Muscle layer of colon (tissue), 2 donors: ENCODE data around the gene CHRM1.

Source experiments
- H3K27ac ChIP-seq: one replicate; pipeline ENCODE4 v1.7.0; 2013; ENCODE audit warnings: low read depth, mild to moderate bottlenecking, low read length, moderate library complexity
- H3K27me3 ChIP-seq, 2 donors: one replicate each; pipeline ENCODE4 v1.7.0; 2013; ENCODE audit warnings: low read length in 2 of 2, mild to moderate bottlenecking in 2 of 2; ENCODE audit not compliant: insufficient read depth in 2 of 2, control insufficient read depth in 1 of 2
- H3K36me3 ChIP-seq: one replicate; pipeline ENCODE4 v1.7.0; 2013; ENCODE audit warnings: mild to moderate bottlenecking, low read length; ENCODE audit not compliant: insufficient read depth
- H3K4me1 ChIP-seq: one replicate; pipeline ENCODE4 v1.7.0; 2013; ENCODE audit warnings: mild to moderate bottlenecking, low read length; ENCODE audit not compliant: insufficient read depth
- H3K4me3 ChIP-seq, 2 donors: one replicate each; pipeline ENCODE4 v1.7.0; 2013; ENCODE audit warnings: low read length in 2 of 2, low read depth in 1 of 2, mild to moderate bottlenecking in 1 of 2, moderate library complexity in 1 of 2
- H3K9ac ChIP-seq: one replicate; pipeline ENCODE4 v1.7.0; 2013; ENCODE audit warnings: low read length
- H3K9me3 ChIP-seq: one replicate; pipeline ENCODE4 v1.7.0; 2013; ENCODE audit warnings: mild to moderate bottlenecking, low read length
- donor health status: abdominal sarcoma.
- donor health status: Adenocarcinoma of cecum.

Gene CHRM1

GRCh38 chr11:62895501-62895900 lies 25.7 kb downstream of the CHRM1 start:
- Histone ChIP-seq H3K27ac (no peak overlapping the region), H3K27me3 (no peaks in the 10 kb centered on the region), H3K4me3 (no peak overlapping the region), H3K36me3 (no peaks in the 10 kb centered on the region), H3K9me3 (no peaks in the 10 kb centered on the region), H3K9ac (no peak overlapping the region), H3K4me1 (no peaks in the 10 kb centered on the region)

DNA sequence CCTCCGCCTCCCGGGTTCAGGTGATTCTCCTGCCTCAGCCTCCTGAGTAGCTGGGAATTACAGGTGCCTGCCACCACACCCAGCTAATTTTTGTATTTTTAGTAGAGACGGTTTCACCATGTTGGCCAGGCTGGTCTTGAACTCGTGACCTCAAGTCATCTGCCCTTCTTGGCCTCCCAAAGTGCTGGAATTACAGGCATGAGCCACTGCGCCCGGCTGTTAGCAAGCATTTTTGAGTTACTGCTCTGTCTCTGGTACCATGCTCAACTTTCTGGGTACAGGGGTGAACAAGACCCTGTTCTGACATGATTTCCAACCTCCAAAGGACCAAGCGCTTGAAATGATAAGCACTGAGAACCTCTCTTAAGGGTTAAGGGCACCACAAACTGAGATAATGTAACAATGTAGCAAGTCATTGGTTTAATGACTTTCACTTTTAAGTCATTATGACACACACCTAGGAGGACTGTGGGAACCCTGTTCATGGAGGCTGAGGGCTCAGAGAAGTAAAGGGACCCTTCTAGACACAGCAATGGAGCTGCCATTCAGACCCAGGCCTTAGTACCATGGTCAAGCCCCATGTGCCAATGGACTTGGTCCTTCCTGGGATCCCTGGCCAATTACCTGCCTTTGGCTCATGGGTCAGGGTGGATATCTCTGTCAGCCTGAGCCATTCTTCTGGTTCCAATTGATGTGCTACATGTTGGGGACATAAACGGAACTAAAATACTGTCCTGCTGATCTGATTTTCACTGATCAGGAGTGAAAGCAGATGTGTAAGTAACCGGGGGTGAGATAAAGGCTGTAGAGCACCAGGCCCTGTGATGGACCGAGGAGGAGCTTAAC lies 28.9 kb downstream of the CHRM1 start:
- no peak overlapping the region for H3K27ac ChIP-seq

GRCh38 chr11:62889484-62890437 lies 31.4 kb downstream of the CHRM1 start:
- H3K27ac ChIP-seq, result no peak overlapping the region
- no peaks in the 10 kb centered on the region for H3K4me1 ChIP-seq
- no peaks in the 10 kb centered on the region for H3K9me3 ChIP-seq
- peaks cover 46% of the 10 kb centered on the region for H3K36me3 ChIP-seq
- no peak overlapping the region for H3K4me3 ChIP-seq
- no peak overlapping the region for H3K9ac ChIP-seq
- no peaks in the 10 kb centered on the region for H3K27me3 ChIP-seq

More for the DNA sequence above, 28.9 kb downstream of the CHRM1 start:
- Histone ChIP-seq H3K4me1 (no peaks in the 10 kb centered on the region), H3K4me3 (no peak overlapping the region), H3K27me3 (no peaks in the 10 kb centered on the region), H3K9me3 (no peaks in the 10 kb centered on the region), H3K9ac (no peak overlapping the region), H3K36me3 (peaks cover 21% of the 10 kb centered on the region)

DNA sequence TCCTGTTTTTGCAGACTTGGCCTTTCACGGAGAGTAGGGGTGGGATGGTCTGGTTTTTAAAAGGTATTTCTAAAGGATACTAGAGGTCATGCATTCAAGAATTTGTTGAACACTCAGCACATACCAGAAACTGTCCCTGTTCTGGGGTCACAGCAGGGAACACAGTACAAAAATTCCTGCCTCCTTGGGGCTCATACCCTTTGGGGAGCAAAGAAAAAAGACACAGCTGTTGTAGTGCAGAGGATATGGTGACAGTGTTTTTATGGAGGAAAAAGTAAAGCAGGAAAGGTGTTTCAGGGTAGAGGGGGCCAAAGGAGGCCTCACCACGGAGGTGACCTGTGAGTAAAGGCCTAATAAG lies 32.1 kb downstream of the CHRM1 start:
- Histone ChIP-seq H3K4me1 (peaks cover 3% of the 10 kb centered on the region), H3K9me3 (no peaks in the 10 kb centered on the region), H3K27me3 (no peaks in the 10 kb centered on the region), H3K4me3 (no peak overlapping the region), H3K27ac (no peak overlapping the region), H3K36me3 (peaks cover 53% of the 10 kb centered on the region), H3K9ac (no peak overlapping the region)

DNA sequence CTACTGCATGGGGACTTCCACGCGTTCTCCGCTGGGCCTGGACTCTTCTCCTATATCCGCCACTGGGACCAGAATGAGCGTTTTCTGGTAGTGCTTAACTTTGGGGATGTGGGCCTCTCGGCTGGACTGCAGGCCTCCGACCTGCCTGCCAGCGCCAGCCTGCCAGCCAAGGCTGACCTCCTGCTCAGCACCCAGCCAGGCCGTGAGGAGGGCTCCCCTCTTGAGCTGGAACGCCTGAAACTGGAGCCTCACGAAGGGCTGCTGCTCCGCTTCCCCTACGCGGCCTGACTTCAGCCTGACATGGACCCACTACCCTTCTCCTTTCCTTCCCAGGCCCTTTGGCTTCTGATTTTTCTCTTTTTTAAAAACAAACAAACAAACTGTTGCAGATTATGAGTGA lies 32.8 kb downstream of the CHRM1 start:
- H3K4me1 ChIP-seq, result peaks cover 10% of the 10 kb centered on the region
- no peak overlapping the region for H3K27ac ChIP-seq
- no peak overlapping the region for H3K4me3 ChIP-seq
- no peak overlapping the region for H3K9ac ChIP-seq
- no peaks in the 10 kb centered on the region for H3K9me3 ChIP-seq
- no peaks in the 10 kb centered on the region for H3K27me3 ChIP-seq
- peaks cover 60% of the 10 kb centered on the region for H3K36me3 ChIP-seq

DNA sequence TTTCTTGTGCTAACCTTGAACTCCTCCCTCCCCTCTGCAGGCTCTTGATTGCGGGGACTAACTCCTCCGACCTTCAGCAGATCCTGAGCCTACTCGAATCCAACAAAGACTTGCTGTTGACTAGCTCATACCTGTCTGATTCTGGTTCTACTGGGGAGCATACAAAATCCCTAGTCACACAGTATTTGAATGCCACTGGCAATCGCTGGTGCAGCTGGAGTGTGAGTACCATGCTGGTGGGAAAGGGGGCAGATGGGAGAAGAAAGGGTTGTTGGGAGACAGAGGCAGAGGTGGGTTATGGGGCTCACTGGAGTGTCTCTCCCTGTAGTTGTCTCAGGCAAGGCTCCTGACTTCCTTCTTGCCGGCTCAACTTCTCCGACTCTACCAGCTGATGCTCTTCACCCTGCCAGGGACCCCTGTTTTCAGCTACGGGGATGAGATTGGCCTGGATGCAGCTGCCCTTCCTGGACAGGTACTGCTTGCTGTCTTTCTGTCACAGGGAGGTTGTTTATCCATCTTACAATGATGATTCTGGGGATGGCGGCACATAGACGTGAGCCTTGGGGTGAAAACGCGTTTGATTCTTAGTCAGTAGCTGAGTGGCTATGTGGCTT lies 35.9 kb downstream of the CHRM1 start:
- no peak overlapping the region for H3K4me3 ChIP-seq
- no peak overlapping the region for H3K9ac ChIP-seq
- H3K27ac ChIP-seq, result no peak overlapping the region

DNA sequence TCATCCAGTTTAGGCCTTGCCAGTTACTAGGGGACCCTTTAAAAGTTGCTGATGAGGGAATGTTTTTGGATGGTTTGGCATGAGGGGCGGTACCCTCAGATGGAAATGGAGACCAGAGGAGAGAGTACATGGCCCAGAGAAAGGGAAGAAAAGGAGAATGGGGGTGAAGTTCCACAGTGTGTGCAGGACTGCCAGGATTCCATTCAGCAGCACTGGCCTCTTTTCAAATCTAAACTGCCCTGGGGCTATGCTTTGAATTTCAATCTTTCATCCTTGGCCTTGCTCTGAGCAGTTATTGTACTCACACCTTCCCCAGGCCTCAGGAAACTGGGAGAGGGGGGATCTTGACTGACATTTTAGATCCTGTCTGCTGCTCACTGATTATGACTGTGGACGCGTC lies 37.5 kb downstream of the CHRM1 start:
- Histone ChIP-seq H3K36me3 (peaks cover 60% of the 10 kb centered on the region), H3K9me3 (no peaks in the 10 kb centered on the region), H3K27me3 (no peaks in the 10 kb centered on the region), H3K4me3 (peak overlapping the region in 1 of 2 donors; percentile 80), H3K9ac (peak overlapping the region; percentile 92), H3K27ac (no peak overlapping the region), H3K4me1 (peaks cover 38% of the 10 kb centered on the region)

More for the DNA sequence above, 35.9 kb downstream of the CHRM1 start:
- Histone ChIP-seq H3K9me3 (no peaks in the 10 kb centered on the region), H3K4me1 (peaks cover 27% of the 10 kb centered on the region), H3K27me3 (no peaks in the 10 kb centered on the region), H3K36me3 (peaks cover 67% of the 10 kb centered on the region)

DNA sequence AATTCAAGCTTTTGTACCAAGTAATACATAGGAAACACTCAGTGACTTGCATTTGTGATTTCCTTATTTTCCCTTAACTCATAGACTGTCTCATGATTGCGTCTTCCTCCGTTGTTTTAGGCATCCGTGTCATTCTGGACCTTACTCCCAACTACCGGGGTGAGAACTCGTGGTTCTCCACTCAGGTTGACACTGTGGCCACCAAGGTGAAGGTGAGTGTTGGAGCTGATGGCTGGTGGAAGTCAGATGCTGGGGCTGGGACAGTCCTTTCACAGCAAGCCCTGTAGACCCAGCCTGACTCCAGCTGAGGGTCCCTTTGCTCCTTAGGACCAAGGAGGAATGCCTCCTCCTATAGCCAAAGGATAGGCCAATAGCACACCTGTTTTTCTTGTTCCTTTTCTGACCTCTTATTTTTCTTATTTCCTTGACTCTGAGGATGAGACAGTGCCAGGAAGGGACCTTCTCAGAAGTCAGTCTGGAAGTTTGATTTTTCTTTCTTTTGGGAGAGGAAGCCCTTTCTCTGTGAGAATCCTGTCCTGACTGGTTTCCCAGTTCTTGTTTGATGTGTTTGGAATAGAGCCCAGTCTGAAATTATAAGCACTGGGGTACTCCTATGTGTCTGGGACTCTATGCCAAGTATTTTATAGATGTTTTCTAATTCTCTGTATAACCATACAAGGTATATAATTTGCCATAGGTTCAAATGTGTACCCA lies 38.2 kb downstream of the CHRM1 start:
- Histone ChIP-seq H3K4me3 (peak overlapping the region in 1 of 2 donors; percentile 80), H3K27me3 (no peaks in the 10 kb centered on the region), H3K27ac (no peak overlapping the region), H3K9ac (peak overlapping the region; percentile 92), H3K4me1 (peaks cover 38% of the 10 kb centered on the region), H3K36me3 (peaks cover 53% of the 10 kb centered on the region), H3K9me3 (no peaks in the 10 kb centered on the region)

DNA sequence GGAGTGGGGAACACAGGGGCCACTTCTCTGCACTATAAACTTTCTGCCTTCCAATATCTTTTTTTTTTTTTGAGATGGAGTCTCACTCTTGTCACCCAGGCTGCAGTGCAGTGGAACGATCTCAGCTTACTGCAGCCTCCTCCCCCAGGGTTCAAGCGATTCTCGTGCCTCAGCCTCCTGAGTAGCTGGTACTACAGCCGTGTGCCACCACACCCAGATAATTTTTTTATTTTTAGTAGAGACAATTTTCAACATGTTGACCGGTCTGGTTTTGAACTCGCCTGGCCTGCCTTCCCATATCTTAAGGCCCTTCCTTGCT lies 38.8 kb downstream of the CHRM1 start:
- Histone ChIP-seq H3K9me3 (no peaks in the 10 kb centered on the region), H3K4me1 (peaks cover 38% of the 10 kb centered on the region), H3K36me3 (peaks cover 48% of the 10 kb centered on the region)

GRCh38 chr11:62881579-62882430 lies 39.4 kb downstream of the CHRM1 start:
- H3K4me1 ChIP-seq, result peaks cover 38% of the 10 kb centered on the region
- no peaks in the 10 kb centered on the region for H3K9me3 ChIP-seq
- peak overlapping the region; percentile 100 for H3K27ac ChIP-seq
- no peaks in the 10 kb centered on the region for H3K27me3 ChIP-seq
- peak overlapping the region; percentile 92 for H3K9ac ChIP-seq
- peaks cover 42% of the 10 kb centered on the region for H3K36me3 ChIP-seq
- H3K4me3 ChIP-seq, result peak overlapping the region; percentile 80 to 90

More for the DNA sequence above, 38.8 kb downstream of the CHRM1 start:
- Histone ChIP-seq H3K27ac (peak overlapping the region; percentile 100), H3K9ac (peak overlapping the region; percentile 92), H3K27me3 (no peaks in the 10 kb centered on the region), H3K4me3 (peak overlapping the region; percentile 80 to 90)
